ENCODE data around the gene SCFD2. TPM values are rescaled to one million over a fixed set of nuclear protein-coding genes. Genes with fewer than 3 reads are reported as not detected.

The SCFD2 gene
- total and polyA plus RNA-seq, 2 donors (not counting 3 experiments of a cell fraction or from before 2014, with no cell fraction given) = 12.3 to 22.8 TPM

DNA sequence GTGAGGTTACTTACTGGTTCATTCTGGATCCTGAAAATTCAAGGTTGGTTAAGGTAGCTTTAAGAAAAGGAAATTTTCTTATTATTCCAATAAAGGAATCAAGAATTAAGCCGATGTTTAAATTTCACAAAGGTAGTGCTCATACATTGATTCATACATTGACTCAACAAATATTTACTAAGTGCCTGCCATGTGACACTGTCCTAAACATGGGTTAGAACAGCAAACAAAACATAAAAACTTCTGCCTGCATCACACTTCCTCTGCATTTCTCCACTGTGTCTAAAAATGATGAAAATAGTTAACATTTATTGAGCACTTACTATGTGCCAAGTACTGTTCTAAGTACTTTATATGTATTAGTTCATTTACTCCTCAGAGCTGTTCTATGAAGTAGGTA lies 428.0 kb downstream of the SCFD2 start:
- TF ChIP-seq POLR2A (IDR thresholded peaks at IDR 0.05; ENCODE audit: low read depth, low read length) = no peak
- TF ChIP-seq EZH2 (IDR thresholded peaks at IDR 0.05; ENCODE audit: borderline replicate concordance, low read depth, low read length, severe bottlenecking) = no peak
- TF ChIP-seq POLR2AphosphoS5 (IDR thresholded peaks at IDR 0.05; ENCODE audit: insufficient read depth, low read depth, low read length) = no peak
- TF ChIP-seq, protein P1, sequence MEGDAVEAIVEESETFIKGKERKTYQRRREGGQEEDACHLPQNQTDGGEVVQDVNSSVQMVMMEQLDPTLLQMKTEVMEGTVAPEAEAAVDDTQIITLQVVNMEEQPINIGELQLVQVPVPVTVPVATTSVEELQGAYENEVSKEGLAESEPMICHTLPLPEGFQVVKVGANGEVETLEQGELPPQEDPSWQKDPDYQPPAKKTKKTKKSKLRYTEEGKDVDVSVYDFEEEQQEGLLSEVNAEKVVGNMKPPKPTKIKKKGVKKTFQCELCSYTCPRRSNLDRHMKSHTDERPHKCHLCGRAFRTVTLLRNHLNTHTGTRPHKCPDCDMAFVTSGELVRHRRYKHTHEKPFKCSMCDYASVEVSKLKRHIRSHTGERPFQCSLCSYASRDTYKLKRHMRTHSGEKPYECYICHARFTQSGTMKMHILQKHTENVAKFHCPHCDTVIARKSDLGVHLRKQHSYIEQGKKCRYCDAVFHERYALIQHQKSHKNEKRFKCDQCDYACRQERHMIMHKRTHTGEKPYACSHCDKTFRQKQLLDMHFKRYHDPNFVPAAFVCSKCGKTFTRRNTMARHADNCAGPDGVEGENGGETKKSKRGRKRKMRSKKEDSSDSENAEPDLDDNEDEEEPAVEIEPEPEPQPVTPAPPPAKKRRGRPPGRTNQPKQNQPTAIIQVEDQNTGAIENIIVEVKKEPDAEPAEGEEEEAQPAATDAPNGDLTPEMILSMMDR (IDR thresholded peaks at IDR 0.05; ENCODE audit: extremely low read depth in 1 of 2, insufficient read depth in 1 of 2, low read depth in 1 of 2, low read length in 2 of 2) = no peak
- no peak for TF ChIP-seq GATA2 (IDR thresholded peaks at IDR 0.05; ENCODE audit: insufficient read depth, insufficient read length, low read depth, low read length)
- TF ChIP-seq JUN (IDR thresholded peaks at IDR 0.05; ENCODE audit: borderline replicate concordance, insufficient read depth, insufficient read length, low read depth) = no peak
- TF ChIP-seq, protein P2, sequence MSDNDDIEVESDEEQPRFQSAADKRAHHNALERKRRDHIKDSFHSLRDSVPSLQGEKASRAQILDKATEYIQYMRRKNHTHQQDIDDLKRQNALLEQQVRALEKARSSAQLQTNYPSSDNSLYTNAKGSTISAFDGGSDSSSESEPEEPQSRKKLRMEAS (IDR thresholded peaks at IDR 0.05; ENCODE audit: insufficient read depth, insufficient read length) = no peak
- no peak for TF ChIP-seq MYC (IDR thresholded peaks at IDR 0.05; ENCODE audit: low read depth, low read length)
- no peak for TF ChIP-seq FOS (IDR thresholded peaks at IDR 0.05; ENCODE audit: borderline replicate concordance, insufficient read depth, low read length)
- Histone ChIP-seq H3K9ac (replicated peaks; ENCODE audit: extremely low read depth, insufficient read depth, low read length) (no peak overlapping the region), H2AFZ (ENCODE audit: low read depth, low read length) (no peak overlapping the region), H3K4me2 (ENCODE audit: insufficient read depth, low read length) (no peak overlapping the region), H3K9me3 (replicated peaks; ENCODE audit: control insufficient read depth, insufficient read depth, low read length) (no peaks in the 10 kb centered on the region), H4K20me1 (replicated peaks; ENCODE audit: control insufficient read depth, extremely low read depth, insufficient read depth, low read length) (no peaks in the 10 kb centered on the region), H3K79me2 (ENCODE audit: control insufficient read depth, insufficient read depth, low read length) (no peaks in the 10 kb centered on the region), H3K9me1 (replicated peaks; ENCODE audit: control insufficient read depth, extremely low read depth, insufficient read depth, low read length) (no peaks in the 10 kb centered on the region), H3K4me3 (replicated peaks in 1 of 3; ENCODE audit: insufficient read depth in 1 of 3, low read depth in 1 of 3, low read length in 3 of 3) (no peak overlapping the region), H3K4me1 (ENCODE audit: control insufficient read depth, extremely low read depth, insufficient read depth, low read length) (peaks cover 4% of the 10 kb centered on the region), H3K27me3 (ENCODE audit: control insufficient read depth in 2 of 2, insufficient read depth in 2 of 2, low read length in 2 of 2) (no peaks in the 10 kb centered on the region), H3K36me3 (ENCODE audit: control insufficient read depth in 2 of 2, extremely low read depth in 1 of 2, insufficient read depth in 2 of 2, low read length in 2 of 2) (no peaks in the 10 kb centered on the region), H3K27ac (ENCODE audit: insufficient read depth, low read depth, low read length) (no peak overlapping the region)
- no TSS peak for BruUV-seq (replicated peaks)
- ChIA-PET POLR2A (no interaction called here), CTCF (interaction anchor here (0.8 kb wide), 1 partner anchor 393 kb away, joined by 3 read pairs; no protein-coding TSS in a partner anchor)
- intact Hi-C loops (cut with micrococcal nuclease) = no loop called here
- FAIRE-seq (no peak), DNase-seq (ENCODE audit: low read depth, low spot score) (no peak)
- dilution Hi-C loops (cut with MboI; ENCODE audit: extremely low pct_ligation_motif_present, low sequenced_read_pairs) = no loop called here
